NCI-H1930 (cell line): ENCODE results near the gene KCNB1.
"Not testable (repeated sequence)": the region's sequence is repeated elsewhere in the genome, so short reads cannot be mapped to it uniquely, and the experiment has no call there.

ENCODE experiments used
- DNase-seq, 2 experiments: peaks; one replicate each; lab custom pipeline; 2025; lab: John Stamatoyannopoulos, UW

Gene KCNB1

GRCh38 chr20:49435639-49436038 is 46.8 kb downstream of the KCNB1 start:
- no peak for DNase-seq

- peak in 1 of 2 experiments; percentile 38 for DNase-seq
These were observed 49.1 kb downstream of the KCNB1 start for GRCh38 chr20:49433333-49433732.

GRCh38 chr20:49432550-49432949 is 49.9 kb downstream of the KCNB1 start:
- DNase-seq, result no peak

- no peak for DNase-seq
These were observed 51.1 kb downstream of the KCNB1 start for GRCh38 chr20:49431329-49431728.

- no peak for DNase-seq
These were observed 52.1 kb downstream of the KCNB1 start for GRCh38 chr20:49430320-49430719.

- no peak for DNase-seq
These were observed 54.5 kb downstream of the KCNB1 start for GRCh38 chr20:49427751-49428518.

- DNase-seq, result no peak
These were observed 55.6 kb downstream of the KCNB1 start for GRCh38 chr20:49426873-49427272.

GRCh38 chr20:49426395-49426794 is 56.1 kb downstream of the KCNB1 start:
- no peak for DNase-seq

- DNase-seq, result no peak
These were observed 57.9 kb downstream of the KCNB1 start for GRCh38 chr20:49424536-49424935.

GRCh38 chr20:49422161-49422560 is 60.3 kb downstream of the KCNB1 start:
- no peak for DNase-seq

GRCh38 chr20:49420811-49421295 is 61.6 kb downstream of the KCNB1 start:
- DNase-seq, result no peak

- DNase-seq, result no peak
These were observed 62.2 kb downstream of the KCNB1 start for GRCh38 chr20:49420292-49420691.

- DNase-seq, result no peak
These were observed 62.7 kb downstream of the KCNB1 start for GRCh38 chr20:49419785-49420184.

- DNase-seq, result no peak
These were observed 63.7 kb downstream of the KCNB1 start for GRCh38 chr20:49418809-49419208.

- no peak for DNase-seq
These were observed 64.5 kb downstream of the KCNB1 start for GRCh38 chr20:49417843-49418555.

GRCh38 chr20:49415668-49416044 is 66.8 kb downstream of the KCNB1 start:
- DNase-seq, result no peak

- DNase-seq, result no peak
These were observed 67.3 kb downstream of the KCNB1 start for GRCh38 chr20:49415005-49415667.

- no peak for DNase-seq
These were observed 68.8 kb downstream of the KCNB1 start for GRCh38 chr20:49413677-49414076.

GRCh38 chr20:49412953-49413352 is 69.5 kb downstream of the KCNB1 start:
- DNase-seq, result no peak

- DNase-seq, result no peak
These were observed 70.2 kb downstream of the KCNB1 start for GRCh38 chr20:49412254-49412653.

- DNase-seq, result no peak
These were observed 71.1 kb downstream of the KCNB1 start for GRCh38 chr20:49411221-49411925.

- DNase-seq, result not testable (repeated sequence)
These were observed 72.4 kb downstream of the KCNB1 start for GRCh38 chr20:49409975-49410621.
